T-cell (primary cell): ENCODE measurements around the gene TLR10. TPM values are rescaled to one million over a fixed set of nuclear protein-coding genes. Genes with fewer than 3 reads are reported as not detected.

ENCODE experiments used
- ATAC-seq, 4 experiments: fragments of 200-7000 bp in 3 of 4; fragments of 150-1000 bp in 1 of 4; cut with Tn5 transposase; replicated peaks in 1 of 4; 1 replicate in 3 of 4; 2 replicates in 1 of 4; pipeline ENCODE4 v1.10.0; 2021; ENCODE audit warnings: moderate library complexity in 3 of 4, mild to moderate bottlenecking in 2 of 4, moderate number of reproducible peaks in 1 of 4
- CTCF ChIA-PET, 2 donors: fragments of 300-600 bp; sonication (Branson Sonifier 250); formaldehyde crosslinking; loops; one replicate each; lab custom pipeline; 2022; ENCODE audit warnings: antibody characterized with exemption in 2 of 2; lab: Charles Lee
- POLR2A ChIA-PET, 2 donors: fragments of 300-600 bp; sonication (Branson Sonifier 250); formaldehyde crosslinking; loops; one replicate each; lab custom pipeline; 2022; ENCODE audit warnings: antibody characterized with exemption in 2 of 2; lab: Charles Lee
- DNase-seq, 35 experiments: peaks; one replicate each; pipeline versions ENCODE4 v3.0.0 to v3.0.0-alpha.2; 2013 to 2023
- H3K27ac ChIP-seq: one replicate; pipeline ENCODE4 v1.5.1; 2013; ENCODE audit warnings: low read length
- H3K27me3 ChIP-seq, 2 experiments: replicated peaks in 1 of 2; 1 replicate in 1 of 2; 2 replicates in 1 of 2; pipeline versions ENCODE4 v1.6.1 to v1.7.0; 2013; ENCODE audit warnings: low read length in 1 of 2, mixed read lengths in 1 of 2; ENCODE audit not compliant: control insufficient read depth in 2 of 2, insufficient read depth in 2 of 2; ENCODE audit errors: extremely low read depth in 1 of 2
- H3K36me3 ChIP-seq, 2 donors: 1 replicate in 1 of 2; 2 replicates in 1 of 2; pipeline versions ENCODE4 v1.6.1 to v1.7.0; 2013; ENCODE audit warnings: low read length in 1 of 2; ENCODE audit not compliant: control insufficient read depth in 2 of 2, insufficient read depth in 1 of 2; ENCODE audit errors: extremely low read depth in 1 of 2
- H3K4me1 ChIP-seq, 2 experiments: 1 replicate in 1 of 2; 2 replicates in 1 of 2; pipeline versions ENCODE4 v1.6.1 to v1.7.0; 2013; ENCODE audit warnings: low read length in 2 of 2, mixed read lengths in 1 of 2; ENCODE audit not compliant: insufficient read depth in 2 of 2, control insufficient read depth in 1 of 2; ENCODE audit errors: extremely low read depth in 1 of 2
- H3K4me3 ChIP-seq, 2 donors: 1 replicate in 1 of 2; 2 replicates in 1 of 2; pipeline versions ENCODE4 v1.5.1 to v1.7.0; 2013; ENCODE audit warnings: mild to moderate bottlenecking in 2 of 2, low read length in 1 of 2, moderate library complexity in 1 of 2; ENCODE audit not compliant: control insufficient read depth in 1 of 2; ENCODE audit errors: extremely low read depth in 1 of 2
- H3K9me3 ChIP-seq: 2 replicates; pipeline ENCODE4 v1.7.0; 2013
- H3K27ac Mint-ChIP-seq, 2 donors: one replicate each; pipeline ENCODE4 v1.8.0; 2020 to 2021; ENCODE audit warnings: mild to moderate bottlenecking in 2 of 2, mixed read lengths in 2 of 2
- H3K27me3 Mint-ChIP-seq, 2 donors: one replicate each; pipeline ENCODE4 v1.8.0; 2021 to 2022; ENCODE audit warnings: mixed read lengths in 2 of 2
- H3K36me3 Mint-ChIP-seq: one replicate; pipeline ENCODE4 v1.8.0; 2021; ENCODE audit warnings: mixed read lengths
- H3K4me1 Mint-ChIP-seq, 3 donors: one replicate each; pipeline ENCODE4 v1.8.0; 2020 to 2022; ENCODE audit warnings: mixed read lengths in 3 of 3, mild to moderate bottlenecking in 1 of 3
- H3K4me3 Mint-ChIP-seq, 3 donors: one replicate each; pipeline ENCODE4 v1.8.0; 2020 to 2022; ENCODE audit warnings: mild to moderate bottlenecking in 3 of 3, mixed read lengths in 3 of 3, moderate library complexity in 3 of 3
- H3K9me3 Mint-ChIP-seq, 3 donors: one replicate each; pipeline ENCODE4 v1.8.0; 2020 to 2022; ENCODE audit warnings: mixed read lengths in 3 of 3
- WGBS: methylation state at CpG from one replicate; pipeline ENCODE4 v1.1.5; 2013; ENCODE audit warnings: missing lambda C conversion rate; ENCODE audit not compliant: insufficient coverage; 5-methylcytosine and 5-hydroxymethylcytosine counted together
- total RNA-seq, 35 experiments: library from RNA in 6 of 35; stranded (reverse) in 6 of 35; fragments of 120-200 nt in 1 of 35; gene quantifications; one replicate each; pipeline versions ENCODE4 v1.2.1 to v1.2.4 and lab custom pipeline; 2013 to 2026

The TLR10 gene
- total RNA-seq, 5 donors from 2014 or later (not counting 1 experiment from before 2014, with no cell fraction given): 0.47 to 2.6 (median 0.96) TPM

GRCh38 chr4:38749336-38749735 lies 33.5 kb downstream of the TLR10 start:
- no peak overlapping the region for H3K4me3 ChIP-seq
- ChIA-PET CTCF (interaction anchor here in 1 of 2 donors (0.5 to 0.6 kb wide), 2 partner anchors 11 to 82 kb away, joined by 3 to 5 read pairs; no protein-coding TSS in a partner anchor), POLR2A (interaction anchor here in 1 of 2 donors (0.8 kb wide), 1 partner anchor 1636 kb away, joined by 3 read pairs; no protein-coding TSS in a partner anchor)
- H3K4me1 Mint-ChIP-seq: peaks cover 0 to 7% (median 6%) of the 10 kb centered on the region in 3 donors
- no peak overlapping the region for H3K4me3 Mint-ChIP-seq
- no peaks in the 10 kb centered on the region for H3K36me3 ChIP-seq
- DNase-seq (no peak), ATAC-seq (no peak)
- no peaks in the 10 kb centered on the region for H3K4me1 ChIP-seq
- H3K27me3 Mint-ChIP-seq: no peaks in the 10 kb centered on the region
- no peaks in the 10 kb centered on the region for H3K9me3 ChIP-seq
- WGBS: no CpG with 5 or more reads among the region's 4 CpGs
- H3K27me3 ChIP-seq: peaks cover 0 to 3% of the 10 kb centered on the region in 2 experiments
- peaks cover 8 to 16% (median 14%) of the 10 kb centered on the region in 3 donors for H3K9me3 Mint-ChIP-seq
- no peaks in the 10 kb centered on the region for H3K36me3 Mint-ChIP-seq
- no peak overlapping the region for H3K27ac ChIP-seq
- H3K27ac Mint-ChIP-seq: no peak overlapping the region

GRCh38 chr4:38747629-38748028 lies 35.2 kb downstream of the TLR10 start:
- peaks cover 8 to 16% (median 14%) of the 10 kb centered on the region in 3 donors for H3K9me3 Mint-ChIP-seq

GRCh38 chr4:38745881-38746280 lies 36.9 kb downstream of the TLR10 start:
- DNase-seq (no peak), ATAC-seq (no peak)
- Histone ChIP-seq H3K4me1 (no peaks in the 10 kb centered on the region), H3K9me3 (no peaks in the 10 kb centered on the region), H3K27me3 (peaks cover 0 to 3% of the 10 kb centered on the region in 2 experiments), H3K36me3 (no peaks in the 10 kb centered on the region), H3K27ac (no peak overlapping the region), H3K4me3 (no peak overlapping the region)
- Mint-ChIP-seq H3K27ac (no peak overlapping the region), H3K27me3 (peaks cover 3 to 5% of the 10 kb centered on the region in 2 donors), H3K4me3 (no peak overlapping the region), H3K9me3 (peaks cover 8 to 16% (median 14%) of the 10 kb centered on the region in 3 donors), H3K4me1 (peaks cover 4 to 6% (median 5%) of the 10 kb centered on the region in 3 donors), H3K36me3 (no peaks in the 10 kb centered on the region)
- POLR2A ChIA-PET: no interaction called here
- CTCF ChIA-PET: no interaction called here
- 100% methylated on average over 4 of the region's 5 CpGs for WGBS

More at GRCh38 chr4:38747629-38748028, 35.2 kb downstream of the TLR10 start:
- peaks cover 0 to 13% (median 10%) of the 10 kb centered on the region in 3 donors for H3K4me1 Mint-ChIP-seq
- no peak overlapping the region for H3K4me3 Mint-ChIP-seq
- CTCF ChIA-PET: no interaction called here
- H3K27me3 Mint-ChIP-seq: no peaks in the 10 kb centered on the region
- Histone ChIP-seq H3K4me1 (no peaks in the 10 kb centered on the region), H3K36me3 (no peaks in the 10 kb centered on the region), H3K4me3 (no peak overlapping the region), H3K9me3 (no peaks in the 10 kb centered on the region), H3K27ac (no peak overlapping the region), H3K27me3 (peaks cover 0 to 3% of the 10 kb centered on the region in 2 experiments)
- DNase-seq (no peak), ATAC-seq (no peak)
- H3K27ac Mint-ChIP-seq: no peak overlapping the region
- no peaks in the 10 kb centered on the region for H3K36me3 Mint-ChIP-seq
- POLR2A ChIA-PET: no interaction called here

- Histone ChIP-seq H3K27ac (no peak overlapping the region), H3K9me3 (no peaks in the 10 kb centered on the region), H3K27me3 (peaks cover 0 to 3% of the 10 kb centered on the region in 2 experiments), H3K4me1 (no peaks in the 10 kb centered on the region), H3K36me3 (no peaks in the 10 kb centered on the region), H3K4me3 (no peak overlapping the region)
- ChIA-PET POLR2A (no interaction called here), CTCF (interaction anchor here in 1 of 2 donors (0.5 to 0.7 kb wide), 2 partner anchors 60 to 424 kb away, joined by 3 read pairs; no protein-coding TSS in a partner anchor)
- no peak for DNase-seq
- H3K9me3 Mint-ChIP-seq: peaks cover 8 to 16% (median 14%) of the 10 kb centered on the region in 3 donors
- WGBS: no CpG with 5 or more reads among the region's 1 CpG
- no peaks in the 10 kb centered on the region for H3K36me3 Mint-ChIP-seq
- H3K4me3 Mint-ChIP-seq: no peak overlapping the region
- peaks cover 3 to 5% of the 10 kb centered on the region in 2 donors for H3K27me3 Mint-ChIP-seq
- H3K27ac Mint-ChIP-seq: no peak overlapping the region
- H3K4me1 Mint-ChIP-seq: peaks cover 4 to 6% (median 5%) of the 10 kb centered on the region in 3 donors
- ATAC-seq: no peak
These were observed 38.9 kb downstream of the TLR10 start for GRCh38 chr4:38743866-38744265.

GRCh38 chr4:38740303-38740702 lies 42.5 kb downstream of the TLR10 start:
- Histone ChIP-seq H3K27ac (no peak overlapping the region), H3K27me3 (no peaks in the 10 kb centered on the region), H3K9me3 (no peaks in the 10 kb centered on the region), H3K4me1 (no peaks in the 10 kb centered on the region), H3K4me3 (no peak overlapping the region), H3K36me3 (no peaks in the 10 kb centered on the region)
- peaks cover 5 to 10% of the 10 kb centered on the region in 2 donors for H3K27me3 Mint-ChIP-seq
- no CpG with 5 or more reads among the region's 2 CpGs for WGBS
- H3K36me3 Mint-ChIP-seq: no peaks in the 10 kb centered on the region
- no peak for DNase-seq
- POLR2A ChIA-PET: interaction anchor here in 1 of 2 donors (0.6 kb wide), 1 partner anchor 569 kb away, joined by 3 read pairs; no protein-coding TSS in a partner anchor
- no peaks in the 10 kb centered on the region for H3K9me3 Mint-ChIP-seq
- no peak overlapping the region for H3K4me3 Mint-ChIP-seq
- CTCF ChIA-PET: no interaction called here
- peaks cover 4 to 6% (median 5%) of the 10 kb centered on the region in 3 donors for H3K4me1 Mint-ChIP-seq
- ATAC-seq: no peak
- no peak overlapping the region for H3K27ac Mint-ChIP-seq

- H3K4me1 ChIP-seq: no peaks in the 10 kb centered on the region
- no peaks in the 10 kb centered on the region for H3K36me3 ChIP-seq
- DNase-seq (no peak), ATAC-seq (no peak)
- Mint-ChIP-seq H3K9me3 (no peaks in the 10 kb centered on the region), H3K36me3 (no peaks in the 10 kb centered on the region), H3K4me1 (peaks cover 4 to 6% (median 5%) of the 10 kb centered on the region in 3 donors), H3K27ac (no peak overlapping the region), H3K27me3 (peaks cover 5 to 10% of the 10 kb centered on the region in 2 donors), H3K4me3 (no peak overlapping the region)
- WGBS: 100% methylated on average over 1 of the region's 6 CpGs
- CTCF ChIA-PET: interaction anchor here in 1 of 2 donors (0.6 kb wide), 2 partner anchors 18 to 121 kb away, joined by 3 read pairs; no protein-coding TSS in a partner anchor
- no peak overlapping the region for H3K4me3 ChIP-seq
- no peaks in the 10 kb centered on the region for H3K27me3 ChIP-seq
- H3K27ac ChIP-seq: no peak overlapping the region
- POLR2A ChIA-PET: interaction anchor here in 1 of 2 donors (0.5 kb wide), 1 partner anchor 449 kb away, joined by 3 read pairs; no protein-coding TSS in a partner anchor
- no peaks in the 10 kb centered on the region for H3K9me3 ChIP-seq
These were observed 43.6 kb downstream of the TLR10 start for GRCh38 chr4:38738940-38739803.
